Activated T-helper 1 cell treated with anti-CD3 and anti-CD28 coated beads, Interleukin-2, amount 50 U/mL, for 16 hours (primary cell): ENCODE results near the gene DENND1A.

Experiments
- DNase-seq, 2 donors: peaks; one replicate each; pipeline ENCODE4 v3.0.0-alpha.2; 2020; ENCODE audit warnings: low read depth in 1 of 2, low spot score in 1 of 2

DENND1A gene

GRCh38 chr9:123776708-123777537, 153.0 kb downstream of the DENND1A start:
- no peak for DNase-seq

GRCh38 chr9:123775289-123776284, 154.3 kb downstream of the DENND1A start:
- DNase-seq, result no peak

GRCh38 chr9:123773783-123774182, 156.1 kb downstream of the DENND1A start:
- no peak for DNase-seq

- no peak for DNase-seq
These were observed 157.0 kb downstream of the DENND1A start for GRCh38 chr9:123772967-123773366.

- no peak for DNase-seq
These were observed 157.6 kb downstream of the DENND1A start for GRCh38 chr9:123772374-123772773.

GRCh38 chr9:123771690-123772089, 158.2 kb downstream of the DENND1A start:
- DNase-seq, result no peak

- DNase-seq, result no peak
These were observed 160.2 kb downstream of the DENND1A start for GRCh38 chr9:123769719-123770118.

- no peak for DNase-seq
These were observed 165.9 kb downstream of the DENND1A start for GRCh38 chr9:123763910-123764588.

- DNase-seq, result no peak
These were observed 167.9 kb downstream of the DENND1A start for GRCh38 chr9:123761905-123762605.

- no peak for DNase-seq
These were observed 172.0 kb downstream of the DENND1A start for GRCh38 chr9:123757960-123758359.

GRCh38 chr9:123757547-123757946, 172.4 kb downstream of the DENND1A start:
- DNase-seq, result no peak

- no peak for DNase-seq
These were observed 173.3 kb downstream of the DENND1A start for GRCh38 chr9:123756484-123757106.

- DNase-seq, result no peak
These were observed 176.2 kb downstream of the DENND1A start for GRCh38 chr9:123753669-123754258.

GRCh38 chr9:123753016-123753415, 176.9 kb downstream of the DENND1A start:
- DNase-seq, result no peak

- no peak for DNase-seq
These were observed 180.2 kb downstream of the DENND1A start for GRCh38 chr9:123749580-123750202.

GRCh38 chr9:123746765-123747164, 183.2 kb downstream of the DENND1A start:
- DNase-seq, result no peak

- no peak for DNase-seq
These were observed 184.0 kb downstream of the DENND1A start for GRCh38 chr9:123745933-123746332.

- no peak for DNase-seq
These were observed 184.5 kb downstream of the DENND1A start for GRCh38 chr9:123745451-123745850.

- no peak for DNase-seq
These were observed 186.2 kb downstream of the DENND1A start for GRCh38 chr9:123743737-123744136.
